Fibroblast of the aortic adventitia (primary cell): ENCODE data around the gene CHAMP1. TPM values are rescaled to one million over a fixed set of nuclear protein-coding genes. Genes with fewer than 3 reads are reported as not detected.

Experiments
- DNase-seq: peaks from one replicate; pipeline ENCODE4 v3.0.0-alpha.2; 2010; ENCODE audit warnings: low read depth
- H3K4me3 ChIP-seq: 2 replicates; pipeline ENCODE4 v1.5.1; 2011; ENCODE audit warnings: low read depth, mild to moderate bottlenecking, control low read depth, low read length, moderate library complexity
- total RNA-seq: library from RNA; depleted of rRNA; stranded (reverse); fragments of >200 nt; gene quantifications from 2 replicates; pipeline ENCODE4 v1.2.3, GENCODE V29; 2012; ENCODE audit warnings: low replicate concordance
- TF ChIP-seq, protein P1 (sequence below): IDR thresholded peaks from 2 replicates; pipeline ENCODE4 v1.5.1; 2011; ENCODE audit warnings: mild to moderate bottlenecking, low read length, control low read depth, inconsistent platforms; ENCODE audit not compliant: insufficient read depth

CHAMP1 gene
- total RNA-seq, 1 donor: 22.5 TPM

DNA sequence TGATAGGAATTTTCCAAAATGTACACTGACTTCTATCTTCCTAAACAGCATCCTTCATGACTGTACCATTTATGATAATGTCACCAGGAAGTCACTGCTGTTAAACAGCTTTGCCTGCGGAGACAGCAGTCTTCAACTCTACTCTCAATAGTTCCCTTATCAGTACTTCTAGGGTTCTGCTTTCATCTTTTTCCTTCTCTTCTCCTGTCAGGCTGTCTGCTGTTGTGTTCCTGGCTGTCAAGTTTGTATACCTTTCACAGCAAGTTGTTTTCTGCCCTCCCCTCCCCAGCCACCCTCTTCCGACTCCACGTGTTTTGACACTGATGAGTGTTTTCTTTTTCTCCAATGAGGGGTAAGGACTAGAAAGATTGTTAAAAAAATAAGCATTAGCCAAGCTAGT is 30.7 kb upstream of the CHAMP1 start:
- DNase-seq: no peak
- no peak overlapping the region for H3K4me3 ChIP-seq
- TF ChIP-seq, protein P1, sequence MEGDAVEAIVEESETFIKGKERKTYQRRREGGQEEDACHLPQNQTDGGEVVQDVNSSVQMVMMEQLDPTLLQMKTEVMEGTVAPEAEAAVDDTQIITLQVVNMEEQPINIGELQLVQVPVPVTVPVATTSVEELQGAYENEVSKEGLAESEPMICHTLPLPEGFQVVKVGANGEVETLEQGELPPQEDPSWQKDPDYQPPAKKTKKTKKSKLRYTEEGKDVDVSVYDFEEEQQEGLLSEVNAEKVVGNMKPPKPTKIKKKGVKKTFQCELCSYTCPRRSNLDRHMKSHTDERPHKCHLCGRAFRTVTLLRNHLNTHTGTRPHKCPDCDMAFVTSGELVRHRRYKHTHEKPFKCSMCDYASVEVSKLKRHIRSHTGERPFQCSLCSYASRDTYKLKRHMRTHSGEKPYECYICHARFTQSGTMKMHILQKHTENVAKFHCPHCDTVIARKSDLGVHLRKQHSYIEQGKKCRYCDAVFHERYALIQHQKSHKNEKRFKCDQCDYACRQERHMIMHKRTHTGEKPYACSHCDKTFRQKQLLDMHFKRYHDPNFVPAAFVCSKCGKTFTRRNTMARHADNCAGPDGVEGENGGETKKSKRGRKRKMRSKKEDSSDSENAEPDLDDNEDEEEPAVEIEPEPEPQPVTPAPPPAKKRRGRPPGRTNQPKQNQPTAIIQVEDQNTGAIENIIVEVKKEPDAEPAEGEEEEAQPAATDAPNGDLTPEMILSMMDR: no peak

DNA sequence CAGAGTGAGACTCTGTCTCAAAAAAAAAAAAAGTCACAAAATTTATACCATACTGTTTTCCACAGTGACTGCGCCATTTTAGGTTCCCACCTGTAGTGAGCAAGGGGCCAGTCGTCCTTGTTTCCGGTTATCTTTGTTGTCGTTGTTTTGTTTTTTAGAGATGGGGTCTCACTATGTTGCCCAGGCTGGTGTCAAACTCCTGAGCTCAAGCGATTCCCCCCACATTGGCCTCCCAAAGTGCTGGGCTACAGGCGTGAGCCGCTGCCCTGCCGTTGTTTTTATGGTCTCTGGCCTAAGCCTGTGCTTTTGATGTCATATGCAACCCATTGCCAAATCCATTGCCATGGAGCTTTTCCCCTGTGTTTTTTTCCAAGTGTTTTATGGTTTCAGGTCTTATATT is 29.6 kb upstream of the CHAMP1 start:
- no peak overlapping the region for H3K4me3 ChIP-seq
- no peak for DNase-seq
- TF ChIP-seq, protein P1: no peak

DNA sequence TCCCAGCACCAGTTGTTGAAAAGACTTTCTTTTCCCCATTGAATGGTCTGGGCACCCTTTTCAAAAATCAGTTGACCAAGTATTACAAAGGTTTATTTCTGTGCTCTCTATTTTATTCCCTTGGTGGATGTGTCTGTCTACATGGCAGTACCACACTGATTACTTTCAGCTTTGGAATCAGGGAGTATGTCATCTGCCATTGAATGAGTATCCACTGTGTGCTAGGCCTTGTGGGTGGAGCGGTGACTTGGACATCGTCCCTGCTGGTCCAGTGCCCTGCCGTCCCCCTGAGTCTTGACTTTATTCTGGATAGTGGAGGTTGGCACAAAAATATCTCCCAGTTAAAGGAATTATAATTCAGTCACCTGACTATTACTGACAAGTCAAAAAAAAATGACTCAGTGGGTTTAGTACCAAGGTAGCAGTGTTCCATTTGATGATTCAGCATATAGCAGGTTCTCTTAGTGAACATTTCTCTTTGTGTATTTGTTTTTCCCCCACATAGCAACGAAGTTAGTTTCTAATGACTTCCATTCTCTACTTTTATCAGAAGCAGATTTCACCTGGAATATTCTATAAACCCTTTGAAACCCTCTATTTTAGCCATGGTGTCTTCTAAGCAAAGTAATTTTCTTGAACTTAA is 29.0 kb upstream of the CHAMP1 start:
- DNase-seq: no peak
- TF ChIP-seq, protein P1: no peak
- H3K4me3 ChIP-seq: no peak overlapping the region

DNA sequence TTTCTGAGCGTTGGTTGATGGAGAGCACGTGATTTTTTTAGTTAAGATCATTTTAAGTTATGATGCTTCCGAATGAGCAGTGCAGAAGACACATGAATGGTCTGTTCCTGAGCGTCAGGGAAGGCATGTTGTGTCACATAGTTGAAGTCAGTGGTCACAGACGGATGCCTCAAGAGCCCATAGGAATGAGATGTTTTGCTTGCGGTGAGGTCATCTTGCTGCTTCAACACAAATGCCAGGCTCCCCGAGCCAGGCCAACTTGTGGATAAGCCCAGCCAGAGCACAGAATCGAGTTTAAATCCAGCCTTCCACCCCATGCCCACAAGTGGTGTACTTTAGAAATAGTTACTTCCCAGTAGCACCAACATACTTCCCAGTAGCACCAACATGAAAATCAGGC is 27.5 kb upstream of the CHAMP1 start:
- TF ChIP-seq, protein P1: no peak
- H3K4me3 ChIP-seq: no peak overlapping the region
- no peak for DNase-seq

DNA sequence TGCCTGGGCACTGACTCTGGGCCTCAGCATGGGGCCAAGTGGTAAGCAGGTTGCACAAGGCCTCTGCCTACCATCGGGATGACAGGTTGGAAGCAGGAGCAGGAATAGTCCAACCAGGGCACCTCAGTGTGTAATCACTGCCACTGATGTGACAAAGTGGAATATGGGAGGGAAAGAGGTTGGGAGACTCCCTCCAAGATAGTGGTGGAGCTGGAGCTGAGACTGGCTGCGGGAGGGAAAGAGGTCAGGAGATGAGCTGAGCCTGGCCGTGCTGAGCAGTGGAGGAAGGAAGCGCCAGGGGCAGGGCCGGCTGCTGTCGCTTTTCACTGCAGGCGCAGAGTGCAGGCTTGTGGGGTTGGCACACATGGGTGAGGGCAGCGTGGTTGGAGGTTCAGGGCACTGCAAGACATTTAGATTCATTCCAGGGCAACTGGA is 26.1 kb upstream of the CHAMP1 start:
- no peak for DNase-seq
- TF ChIP-seq, protein P1: no peak
- H3K4me3 ChIP-seq: no peak overlapping the region

DNA sequence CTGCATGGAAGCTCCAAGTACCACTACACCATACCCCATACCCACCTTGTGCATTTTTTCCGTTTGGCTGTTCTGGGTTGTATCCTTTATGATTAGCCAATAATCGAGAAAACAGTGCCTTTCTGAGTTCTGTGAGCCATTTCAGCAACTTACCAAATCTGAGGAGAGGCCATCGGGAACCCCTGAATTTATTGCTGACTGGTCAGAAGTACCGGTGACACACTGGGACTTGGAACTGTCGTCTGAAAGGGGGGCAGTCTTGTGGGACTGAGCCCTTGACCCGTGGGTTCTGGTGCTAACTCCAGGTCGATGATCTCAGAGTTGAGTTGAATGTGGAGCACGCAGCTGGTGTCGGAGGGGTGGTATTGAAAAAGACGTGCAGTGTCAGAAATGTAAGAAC is 17.9 kb upstream of the CHAMP1 start:
- TF ChIP-seq, protein P1: no peak
- H3K4me3 ChIP-seq: no peak overlapping the region
- DNase-seq: no peak

DNA sequence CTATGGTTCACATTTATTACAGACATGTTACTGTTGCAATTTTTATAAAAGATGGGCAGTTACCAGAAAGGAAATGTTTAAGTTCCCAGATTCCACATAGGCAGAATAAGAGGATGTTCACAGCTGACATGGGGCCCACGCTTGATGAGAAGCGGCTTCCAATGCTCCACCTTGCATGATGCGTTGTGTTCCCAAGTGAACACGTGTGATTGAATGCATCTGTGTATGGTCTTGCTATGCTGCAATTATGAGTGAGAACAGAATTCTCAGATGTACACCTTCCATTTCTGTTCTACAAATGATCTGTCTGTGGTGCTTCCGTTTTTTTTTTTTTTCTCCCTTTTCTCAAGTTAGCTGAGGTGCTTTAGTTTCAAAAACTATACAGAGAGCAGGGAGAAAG is 17.4 kb upstream of the CHAMP1 start:
- DNase-seq: no peak
- no peak overlapping the region for H3K4me3 ChIP-seq
- TF ChIP-seq, protein P1: no peak
